ENCODE data around the gene VTI1A.

- no peak for TF ChIP-seq ZSCAN30 (tag by site-specific recombination; IDR thresholded peaks at IDR 0.05)
- no peak for TF ChIP-seq CTCF (tag by site-specific recombination; IDR thresholded peaks at IDR 0.05)
Observed at GRCh38 chr10:112821038-112821437, 374.0 kb downstream of the VTI1A start.
